Choroid plexus epithelial cell (primary cell): ENCODE results near the gene ADSL.

Experiments used
- DNase-seq: peaks from one replicate; pipeline ENCODE4 v3.0.0-alpha.2; 2010; ENCODE audit warnings: low read depth
- H3K4me3 ChIP-seq: 2 replicates; pipeline ENCODE4 v1.5.1; 2011; ENCODE audit warnings: low read depth, mild to moderate bottlenecking, control low read depth, low read length, moderate library complexity
- CTCF ChIP-seq: conservative IDR thresholded peaks from 2 replicates; pipeline ENCODE4 v1.5.1; 2011; ENCODE audit warnings: low read depth, mild to moderate bottlenecking, control low read depth, inconsistent platforms, low read length, moderate library complexity

Gene ADSL

DNA sequence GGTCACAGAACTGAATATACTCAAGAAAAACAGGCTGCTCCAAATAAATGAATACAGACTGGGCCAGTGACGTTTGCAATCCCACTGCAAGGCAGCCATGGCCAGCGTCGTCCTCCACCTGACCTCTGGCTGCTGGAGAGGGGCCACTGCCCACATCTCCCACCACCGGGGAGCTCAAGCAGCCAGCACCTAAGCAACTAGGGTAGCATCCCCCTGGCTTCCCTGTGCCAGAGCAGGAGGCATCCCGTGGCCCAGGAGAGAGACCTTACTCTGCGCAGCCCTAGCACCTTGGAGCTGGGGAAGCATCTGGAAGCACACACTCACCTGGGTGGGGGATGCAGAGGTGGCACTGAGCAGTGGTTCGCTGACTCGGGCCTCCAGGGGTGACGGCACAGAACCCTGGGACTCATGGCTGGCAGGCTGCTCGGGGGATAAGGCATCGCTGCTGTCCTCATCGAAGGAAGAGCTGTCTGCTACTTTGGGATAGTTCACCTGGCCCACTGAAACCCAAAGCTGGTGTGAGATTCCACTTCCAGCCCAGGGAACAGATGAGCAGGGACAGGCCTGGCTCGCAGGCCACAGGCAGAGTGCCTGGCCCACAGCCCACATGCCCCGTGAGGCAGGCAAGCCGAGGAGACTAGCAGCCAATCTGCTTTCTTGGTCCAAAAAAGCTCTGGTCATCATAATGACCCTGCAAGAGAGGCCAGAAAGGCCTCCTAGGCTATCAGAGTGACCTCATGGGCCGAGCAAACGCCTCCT lies 77.8 kb downstream of the ADSL start:
- H3K4me3 ChIP-seq, result no peak overlapping the region
- no peak for DNase-seq
- no peak for TF ChIP-seq CTCF

- no peak for TF ChIP-seq CTCF
- DNase-seq, result no peak
- no peak overlapping the region for H3K4me3 ChIP-seq
Measured at GRCh38 chr22:40425082-40425481, 78.8 kb downstream of the ADSL start.

- no peak overlapping the region for H3K4me3 ChIP-seq
- TF ChIP-seq CTCF, result no peak
- no peak for DNase-seq
Measured at GRCh38 chr22:40426594-40427333, 80.5 kb downstream of the ADSL start.

GRCh38 chr22:40428796-40429195 lies 82.5 kb downstream of the ADSL start:
- DNase-seq, result no peak
- no peak overlapping the region for H3K4me3 ChIP-seq
- TF ChIP-seq CTCF, result no peak

DNA sequence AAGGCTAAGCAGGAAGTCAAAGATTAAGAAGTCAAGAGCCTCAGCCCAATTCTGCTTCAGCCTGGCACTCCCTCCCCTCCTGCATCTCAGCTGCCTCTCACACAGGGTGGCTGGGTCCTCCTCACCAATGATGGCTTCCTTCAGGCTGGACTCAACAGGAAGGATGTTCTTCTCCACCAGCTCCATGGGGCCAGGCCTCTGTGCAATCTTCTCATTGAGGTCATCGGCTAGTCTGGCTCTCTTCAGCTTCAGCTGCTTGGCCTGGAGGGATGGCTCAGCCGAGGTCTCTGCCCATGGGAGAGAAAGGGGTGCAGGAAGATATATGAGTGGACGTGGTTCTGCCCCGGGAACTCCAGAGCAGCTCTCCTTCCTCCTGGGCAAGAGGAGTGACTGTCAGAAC lies 83.2 kb downstream of the ADSL start:
- no peak overlapping the region for H3K4me3 ChIP-seq
- no peak for DNase-seq
- TF ChIP-seq CTCF, result no peak

DNA sequence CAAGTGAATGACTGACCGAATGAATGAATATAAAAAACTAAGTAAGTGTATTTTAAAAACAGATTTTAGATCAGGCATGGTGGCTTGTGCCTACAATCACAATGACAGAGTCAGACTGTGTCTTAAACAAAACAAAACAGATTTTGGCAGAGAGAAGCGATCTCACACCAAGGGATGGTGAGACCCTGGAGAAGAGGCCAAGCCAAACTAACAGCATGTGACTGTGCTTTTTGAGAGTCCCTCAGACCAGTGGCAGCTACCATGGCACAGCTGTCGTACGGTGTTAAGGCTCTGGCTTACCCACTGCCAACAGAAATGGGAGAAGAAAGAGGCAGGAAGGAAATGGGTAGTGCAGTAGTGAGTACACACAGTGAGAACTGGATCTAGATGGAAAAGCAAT lies 84.7 kb downstream of the ADSL start:
- DNase-seq, result no peak
- H3K4me3 ChIP-seq, result no peak overlapping the region
- no peak for TF ChIP-seq CTCF

- TF ChIP-seq CTCF, result no peak
- DNase-seq, result no peak
- H3K4me3 ChIP-seq, result no peak overlapping the region
Measured at GRCh38 chr22:40432157-40432556, 85.9 kb downstream of the ADSL start.
